ENCODE measurements around the gene ZC3H12A.

- TF ChIP-seq EZH2phosphoT487 (IDR thresholded peaks at IDR 0.05; ENCODE audit: insufficient read depth, low read depth) (no peak), EZH2 (IDR thresholded peaks at IDR 0.05; ENCODE audit: insufficient read depth, poor library complexity, severe bottlenecking) (no peak)
These were observed 5.1 kb downstream of the ZC3H12A start for GRCh38 chr1:37479255-37480124.
